Activated naive CD8-positive, alpha-beta T cell treated with anti-CD3 and anti-CD28 coated beads for 36 hours (primary cell): ENCODE results near the gene NUTM2F. TPM values are rescaled to one million over a fixed set of nuclear protein-coding genes. Genes with fewer than 3 reads are reported as not detected.
"Not testable (repeated sequence)": the region's sequence is repeated elsewhere in the genome, so short reads cannot be mapped to it uniquely, and the experiment has no call there.

Experiments used
- DNase-seq: peaks from one replicate; pipeline ENCODE4 v3.0.0; 2021
- H3K27ac Mint-ChIP-seq: one replicate; pipeline ENCODE4 v1.8.0; 2022; ENCODE audit warnings: mild to moderate bottlenecking, moderate library complexity, mixed read lengths
- H3K27me3 Mint-ChIP-seq: one replicate; pipeline ENCODE4 v1.8.0; 2022; ENCODE audit warnings: mild to moderate bottlenecking, mixed read lengths
- H3K36me3 Mint-ChIP-seq: one replicate; pipeline ENCODE4 v1.8.0; 2021; ENCODE audit warnings: mild to moderate bottlenecking, mixed read lengths
- H3K4me1 Mint-ChIP-seq: one replicate; pipeline ENCODE4 v1.8.0; 2021; ENCODE audit warnings: mixed read lengths
- H3K4me3 Mint-ChIP-seq: one replicate; pipeline ENCODE4 v1.8.0; 2022; ENCODE audit warnings: mild to moderate bottlenecking, moderate library complexity, mixed read lengths
- H3K9me3 Mint-ChIP-seq: one replicate; pipeline ENCODE4 v1.8.0; 2022; ENCODE audit warnings: mixed read lengths
- total RNA-seq, 2 experiments: library from RNA; stranded (reverse); gene quantifications; one replicate each; pipeline ENCODE4 v1.2.3, GENCODE V29; 2021

Gene NUTM2F
- total RNA-seq, 2 experiments from 2014 or later = not detected

- not testable (repeated sequence) for H3K4me3 Mint-ChIP-seq, H3K9me3 Mint-ChIP-seq, H3K27ac Mint-ChIP-seq, H3K36me3 Mint-ChIP-seq, H3K27me3 Mint-ChIP-seq, H3K4me1 Mint-ChIP-seq, DNase-seq
These were observed 5.2 kb downstream of the NUTM2F start for GRCh38 chr9:94323153-94323798.

GRCh38 chr9:94322342-94322940, 6.0 kb downstream of the NUTM2F start:
- not testable (repeated sequence) for H3K4me1 Mint-ChIP-seq, H3K27me3 Mint-ChIP-seq, H3K4me3 Mint-ChIP-seq, H3K36me3 Mint-ChIP-seq, DNase-seq, H3K27ac Mint-ChIP-seq, H3K9me3 Mint-ChIP-seq

GRCh38 chr9:94317949-94318657, 10.3 kb downstream of the NUTM2F start:
- not testable (repeated sequence) for H3K4me3 Mint-ChIP-seq, H3K27ac Mint-ChIP-seq, H3K36me3 Mint-ChIP-seq, H3K4me1 Mint-ChIP-seq, H3K9me3 Mint-ChIP-seq, DNase-seq, H3K27me3 Mint-ChIP-seq

- H3K4me3 Mint-ChIP-seq, H3K27ac Mint-ChIP-seq, H3K27me3 Mint-ChIP-seq, DNase-seq, H3K9me3 Mint-ChIP-seq, H3K4me1 Mint-ChIP-seq, H3K36me3 Mint-ChIP-seq: not testable (repeated sequence)
These were observed 12.2 kb downstream of the NUTM2F start for GRCh38 chr9:94316236-94316635.

- H3K36me3 Mint-ChIP-seq, DNase-seq, H3K4me1 Mint-ChIP-seq, H3K27ac Mint-ChIP-seq, H3K27me3 Mint-ChIP-seq, H3K4me3 Mint-ChIP-seq, H3K9me3 Mint-ChIP-seq: not testable (repeated sequence)
These were observed 13.1 kb downstream of the NUTM2F start for GRCh38 chr9:94315034-94315984.

GRCh38 chr9:94303321-94303720, 25.1 kb downstream of the NUTM2F start:
- Mint-ChIP-seq H3K27me3 (no peaks in the 10 kb centered on the region), H3K27ac (no peak overlapping the region), H3K36me3 (peaks cover 7% of the 10 kb centered on the region), H3K4me1 (no peaks in the 10 kb centered on the region), H3K4me3 (no peak overlapping the region), H3K9me3 (no peaks in the 10 kb centered on the region)
- no peak for DNase-seq

- no peaks in the 10 kb centered on the region for H3K4me1 Mint-ChIP-seq
- no peaks in the 10 kb centered on the region for H3K9me3 Mint-ChIP-seq
- no peak for DNase-seq
- H3K27me3 Mint-ChIP-seq = no peaks in the 10 kb centered on the region
- H3K4me3 Mint-ChIP-seq = no peak overlapping the region
- peaks cover 7% of the 10 kb centered on the region for H3K36me3 Mint-ChIP-seq
- no peak overlapping the region for H3K27ac Mint-ChIP-seq
These were observed 26.0 kb downstream of the NUTM2F start for GRCh38 chr9:94302426-94302825.

- H3K36me3 Mint-ChIP-seq = peaks cover 13% of the 10 kb centered on the region
- no peaks in the 10 kb centered on the region for H3K27me3 Mint-ChIP-seq
- H3K27ac Mint-ChIP-seq = no peak overlapping the region
- DNase-seq = no peak
- no peak overlapping the region for H3K4me3 Mint-ChIP-seq
- no peaks in the 10 kb centered on the region for H3K9me3 Mint-ChIP-seq
- no peaks in the 10 kb centered on the region for H3K4me1 Mint-ChIP-seq
These were observed 26.9 kb downstream of the NUTM2F start for GRCh38 chr9:94301583-94301982.

GRCh38 chr9:94300470-94301301, 27.8 kb downstream of the NUTM2F start:
- H3K36me3 Mint-ChIP-seq = peaks cover 15% of the 10 kb centered on the region
- no peak for DNase-seq

GRCh38 chr9:94298949-94299599, 29.4 kb downstream of the NUTM2F start:
- Mint-ChIP-seq H3K9me3 (no peaks in the 10 kb centered on the region), H3K27ac (no peak overlapping the region), H3K27me3 (no peaks in the 10 kb centered on the region), H3K4me3 (no peak overlapping the region), H3K36me3 (peaks cover 17% of the 10 kb centered on the region), H3K4me1 (no peaks in the 10 kb centered on the region)
- DNase-seq = no peak

More at GRCh38 chr9:94300470-94301301, 27.8 kb downstream of the NUTM2F start:
- Mint-ChIP-seq H3K9me3 (no peaks in the 10 kb centered on the region), H3K4me1 (no peaks in the 10 kb centered on the region), H3K4me3 (no peak overlapping the region), H3K27ac (no peak overlapping the region), H3K27me3 (no peaks in the 10 kb centered on the region)

GRCh38 chr9:94289691-94290090, 38.8 kb downstream of the NUTM2F start:
- no peaks in the 10 kb centered on the region for H3K4me1 Mint-ChIP-seq

GRCh38 chr9:94287877-94288513, 40.4 kb downstream of the NUTM2F start:
- peaks cover 37% of the 10 kb centered on the region for H3K36me3 Mint-ChIP-seq
- no peaks in the 10 kb centered on the region for H3K27me3 Mint-ChIP-seq
- DNase-seq = no peak
- no peaks in the 10 kb centered on the region for H3K4me1 Mint-ChIP-seq
- H3K27ac Mint-ChIP-seq = no peak overlapping the region
- H3K9me3 Mint-ChIP-seq = no peaks in the 10 kb centered on the region
- H3K4me3 Mint-ChIP-seq = no peak overlapping the region

More at GRCh38 chr9:94289691-94290090, 38.8 kb downstream of the NUTM2F start:
- no peak overlapping the region for H3K4me3 Mint-ChIP-seq
- no peak overlapping the region for H3K27ac Mint-ChIP-seq
- H3K27me3 Mint-ChIP-seq = no peaks in the 10 kb centered on the region
- no peaks in the 10 kb centered on the region for H3K9me3 Mint-ChIP-seq
- H3K36me3 Mint-ChIP-seq = peaks cover 39% of the 10 kb centered on the region
- DNase-seq = no peak

GRCh38 chr9:94286116-94286515, 42.3 kb downstream of the NUTM2F start:
- no peaks in the 10 kb centered on the region for H3K27me3 Mint-ChIP-seq
- H3K4me3 Mint-ChIP-seq = no peak overlapping the region
- no peak for DNase-seq
- peaks cover 43% of the 10 kb centered on the region for H3K36me3 Mint-ChIP-seq
- no peak overlapping the region for H3K27ac Mint-ChIP-seq
- H3K9me3 Mint-ChIP-seq = no peaks in the 10 kb centered on the region
- no peaks in the 10 kb centered on the region for H3K4me1 Mint-ChIP-seq
